ENCODE data around the gene TRIP4. TPM values are rescaled to one million over a fixed set of nuclear protein-coding genes. Genes with fewer than 3 reads are reported as not detected.

Gene TRIP4
- total RNA-seq, 1 experiment from 2014 or later: 19.8 TPM

GRCh38 chr15:64500695-64501395, 113.2 kb downstream of the TRIP4 start:
- H3K27ac Mint-ChIP-seq (ENCODE audit: low read depth, unreplicated experiment): peak overlapping the region; percentile 25
- ChIA-PET POLR2A (interaction anchor here (0.9 to 1.2 kb wide), 3 partner anchors 119 to 159 kb away, joined by 3 to 4 read pairs (median 3); no protein-coding TSS in a partner anchor), CTCF (interaction anchor here (0.6 kb wide), 1 partner anchor 20 kb away, joined by 4 read pairs; no protein-coding TSS in a partner anchor)
- H3K4me3 Mint-ChIP-seq (ENCODE audit: unreplicated experiment): no peak overlapping the region
- no peak for TF ChIP-seq CTCF (IDR thresholded peaks at IDR 0.05; ENCODE audit: unreplicated experiment)
- DNase-seq (ENCODE audit: unreplicated experiment): no peak
- no peaks in the 10 kb centered on the region for H3K9me3 Mint-ChIP-seq (ENCODE audit: unreplicated experiment)
- intact Hi-C loops (cut with micrococcal nuclease): no loop called here
- no TSS peak for BruUV-seq (replicated peaks)
- H3K27me3 Mint-ChIP-seq (ENCODE audit: insufficient read depth, unreplicated experiment): no peaks in the 10 kb centered on the region
- H3K4me1 Mint-ChIP-seq (ENCODE audit: insufficient read depth, unreplicated experiment): peaks cover 7% of the 10 kb centered on the region
- peaks cover 20% of the 10 kb centered on the region for H3K36me3 Mint-ChIP-seq (ENCODE audit: insufficient read depth, unreplicated experiment)

GRCh38 chr15:64501396-64501715, 113.7 kb downstream of the TRIP4 start:
- TF ChIP-seq CTCF (IDR thresholded peaks at IDR 0.05; ENCODE audit: unreplicated experiment): no peak
- ChIA-PET POLR2A (interaction anchor here (0.8 to 1.2 kb wide), 4 partner anchors 114 to 159 kb away, joined by 3 to 4 read pairs (median 3); partner anchors contain the start of gene TRIP4), CTCF (interaction anchor here (0.6 kb wide), 1 partner anchor 21 kb away, joined by 4 read pairs; no protein-coding TSS in a partner anchor)
- no TSS peak for BruUV-seq (replicated peaks)
- Mint-ChIP-seq H3K9me3 (ENCODE audit: unreplicated experiment) (no peaks in the 10 kb centered on the region), H3K4me3 (ENCODE audit: unreplicated experiment) (no peak overlapping the region), H3K27me3 (ENCODE audit: insufficient read depth, unreplicated experiment) (no peaks in the 10 kb centered on the region), H3K4me1 (ENCODE audit: insufficient read depth, unreplicated experiment) (peaks cover 7% of the 10 kb centered on the region), H3K36me3 (ENCODE audit: insufficient read depth, unreplicated experiment) (peaks cover 25% of the 10 kb centered on the region), H3K27ac (ENCODE audit: low read depth, unreplicated experiment) (peak overlapping the region; percentile 25)
- intact Hi-C loops (cut with micrococcal nuclease): no loop called here
- no peak for DNase-seq (ENCODE audit: unreplicated experiment)

- Mint-ChIP-seq H3K27ac (ENCODE audit: low read depth, unreplicated experiment) (no peak overlapping the region), H3K36me3 (ENCODE audit: insufficient read depth, unreplicated experiment) (peaks cover 32% of the 10 kb centered on the region), H3K27me3 (ENCODE audit: insufficient read depth, unreplicated experiment) (no peaks in the 10 kb centered on the region), H3K4me3 (ENCODE audit: unreplicated experiment) (no peak overlapping the region), H3K4me1 (ENCODE audit: insufficient read depth, unreplicated experiment) (peaks cover 7% of the 10 kb centered on the region), H3K9me3 (ENCODE audit: unreplicated experiment) (no peaks in the 10 kb centered on the region)
- intact Hi-C loops (cut with micrococcal nuclease): no loop called here
- POLR2A ChIA-PET: interaction anchor here (0.8 kb wide), 1 partner anchor 115 kb away, joined by 3 read pairs; the partner anchor contains the start of gene TRIP4
- DNase-seq (ENCODE audit: unreplicated experiment): no peak
- BruUV-seq (replicated peaks): no TSS peak
- no peak for TF ChIP-seq CTCF (IDR thresholded peaks at IDR 0.05; ENCODE audit: unreplicated experiment)
- CTCF ChIA-PET: interaction anchor here (1.1 kb wide), 1 partner anchor 150 kb away, joined by 3 read pairs; no protein-coding TSS in a partner anchor
Measured at GRCh38 chr15:64502151-64502550, 114.5 kb downstream of the TRIP4 start.

- CTCF ChIA-PET: interaction anchor here (1.1 kb wide), 1 partner anchor 149 kb away, joined by 3 read pairs; no protein-coding TSS in a partner anchor
- Mint-ChIP-seq H3K4me3 (ENCODE audit: unreplicated experiment) (no peak overlapping the region), H3K27me3 (ENCODE audit: insufficient read depth, unreplicated experiment) (no peaks in the 10 kb centered on the region), H3K27ac (ENCODE audit: low read depth, unreplicated experiment) (no peak overlapping the region), H3K9me3 (ENCODE audit: unreplicated experiment) (no peaks in the 10 kb centered on the region), H3K36me3 (ENCODE audit: insufficient read depth, unreplicated experiment) (peaks cover 36% of the 10 kb centered on the region), H3K4me1 (ENCODE audit: insufficient read depth, unreplicated experiment) (peaks cover 10% of the 10 kb centered on the region)
- BruUV-seq (replicated peaks): no TSS peak
- TF ChIP-seq CTCF (IDR thresholded peaks at IDR 0.05; ENCODE audit: unreplicated experiment): no peak
- peak; percentile 9 for DNase-seq (ENCODE audit: unreplicated experiment)
- intact Hi-C loops (cut with micrococcal nuclease): no loop called here
- POLR2A ChIA-PET: no interaction called here
Measured at GRCh38 chr15:64502551-64502950, 114.9 kb downstream of the TRIP4 start.
